ENCODE results near the gene GABRG3.

Gene GABRG3

DNA sequence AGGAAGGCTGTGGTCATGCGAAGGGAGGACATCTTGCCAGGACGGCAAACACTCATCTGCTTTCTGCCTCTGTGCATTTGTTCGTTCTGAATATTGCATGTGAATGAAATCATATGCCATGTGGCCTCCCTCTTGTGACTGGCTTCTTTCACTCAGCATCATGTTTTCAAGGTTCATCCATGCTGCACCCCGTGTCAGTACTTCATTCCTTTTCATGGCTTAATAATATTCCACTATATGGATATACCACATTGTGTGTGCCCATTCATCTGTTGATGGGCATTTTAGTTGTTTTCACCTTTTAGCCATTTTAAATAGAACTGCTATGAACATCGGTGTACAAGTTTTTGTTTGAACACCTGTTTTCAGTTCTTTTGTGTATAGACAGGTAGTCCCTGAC, 118.7 kb downstream of the GABRG3 start:
- TF ChIP-seq SIN3A (IDR thresholded peaks at IDR 0.05; ENCODE audit: borderline replicate concordance, insufficient read depth, low read length) (no peak), POLR2AphosphoS5 (IDR thresholded peaks at IDR 0.05; ENCODE audit: low read depth, low read length) (no peak), FOXP2 (optimal IDR thresholded peaks at IDR 0.05; ENCODE audit: borderline replicate concordance, extremely low read depth, extremely low read length, insufficient read depth) (no peak), TAF1 (IDR thresholded peaks at IDR 0.05; ENCODE audit: borderline replicate concordance, insufficient read depth, low read length) (no peak)
- TF ChIP-seq, protein P1, sequence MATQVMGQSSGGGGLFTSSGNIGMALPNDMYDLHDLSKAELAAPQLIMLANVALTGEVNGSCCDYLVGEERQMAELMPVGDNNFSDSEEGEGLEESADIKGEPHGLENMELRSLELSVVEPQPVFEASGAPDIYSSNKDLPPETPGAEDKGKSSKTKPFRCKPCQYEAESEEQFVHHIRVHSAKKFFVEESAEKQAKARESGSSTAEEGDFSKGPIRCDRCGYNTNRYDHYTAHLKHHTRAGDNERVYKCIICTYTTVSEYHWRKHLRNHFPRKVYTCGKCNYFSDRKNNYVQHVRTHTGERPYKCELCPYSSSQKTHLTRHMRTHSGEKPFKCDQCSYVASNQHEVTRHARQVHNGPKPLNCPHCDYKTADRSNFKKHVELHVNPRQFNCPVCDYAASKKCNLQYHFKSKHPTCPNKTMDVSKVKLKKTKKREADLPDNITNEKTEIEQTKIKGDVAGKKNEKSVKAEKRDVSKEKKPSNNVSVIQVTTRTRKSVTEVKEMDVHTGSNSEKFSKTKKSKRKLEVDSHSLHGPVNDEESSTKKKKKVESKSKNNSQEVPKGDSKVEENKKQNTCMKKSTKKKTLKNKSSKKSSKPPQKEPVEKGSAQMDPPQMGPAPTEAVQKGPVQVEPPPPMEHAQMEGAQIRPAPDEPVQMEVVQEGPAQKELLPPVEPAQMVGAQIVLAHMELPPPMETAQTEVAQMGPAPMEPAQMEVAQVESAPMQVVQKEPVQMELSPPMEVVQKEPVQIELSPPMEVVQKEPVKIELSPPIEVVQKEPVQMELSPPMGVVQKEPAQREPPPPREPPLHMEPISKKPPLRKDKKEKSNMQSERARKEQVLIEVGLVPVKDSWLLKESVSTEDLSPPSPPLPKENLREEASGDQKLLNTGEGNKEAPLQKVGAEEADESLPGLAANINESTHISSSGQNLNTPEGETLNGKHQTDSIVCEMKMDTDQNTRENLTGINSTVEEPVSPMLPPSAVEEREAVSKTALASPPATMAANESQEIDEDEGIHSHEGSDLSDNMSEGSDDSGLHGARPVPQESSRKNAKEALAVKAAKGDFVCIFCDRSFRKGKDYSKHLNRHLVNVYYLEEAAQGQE (IDR thresholded peaks at IDR 0.05; ENCODE audit: insufficient read depth in 1 of 2, low read depth in 2 of 2, low read length in 2 of 2) = no peak

DNA sequence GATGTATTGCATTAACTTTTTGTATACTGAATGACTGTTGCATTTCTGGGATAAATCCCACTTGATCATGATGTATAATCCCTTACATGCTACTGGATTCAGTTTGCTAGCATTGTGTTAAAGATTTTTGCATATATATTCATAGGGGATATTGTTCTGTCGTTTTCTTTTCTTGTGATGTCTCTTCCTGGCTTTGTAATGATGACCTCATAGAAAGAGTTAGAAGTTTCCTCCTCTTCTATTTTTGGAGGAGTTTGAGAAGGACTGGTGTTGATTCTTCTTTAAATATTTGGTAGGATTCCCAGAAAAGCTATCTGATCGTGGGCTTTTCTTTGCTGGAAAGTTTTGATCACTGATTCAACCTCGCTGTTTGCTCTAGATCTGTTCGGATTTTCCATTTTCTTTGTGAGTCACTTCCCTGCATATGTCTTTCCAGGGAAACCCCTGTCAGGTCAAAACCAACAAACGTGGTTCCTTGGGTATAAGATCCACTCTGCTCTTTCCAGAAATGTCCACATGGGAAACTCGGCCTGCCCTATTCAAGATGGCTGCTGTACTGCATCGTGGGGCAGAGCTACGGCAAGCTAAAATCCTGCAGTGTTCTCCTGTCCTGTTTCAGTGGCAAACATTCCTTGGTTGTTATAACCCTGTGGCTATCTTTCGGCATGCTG, 120.4 kb downstream of the GABRG3 start:
- TF ChIP-seq, protein P1 (IDR thresholded peaks at IDR 0.05; ENCODE audit: insufficient read depth in 1 of 2, low read depth in 2 of 2, low read length in 2 of 2) = no peak
- TF ChIP-seq FOXP2 (optimal IDR thresholded peaks at IDR 0.05; ENCODE audit: borderline replicate concordance, extremely low read depth, extremely low read length, insufficient read depth) = no peak
- no peak for TF ChIP-seq POLR2AphosphoS5 (IDR thresholded peaks at IDR 0.05; ENCODE audit: low read depth, low read length)
- no peak for TF ChIP-seq SIN3A (IDR thresholded peaks at IDR 0.05; ENCODE audit: borderline replicate concordance, insufficient read depth, low read length)
- no peak for TF ChIP-seq TAF1 (IDR thresholded peaks at IDR 0.05; ENCODE audit: borderline replicate concordance, insufficient read depth, low read length)

DNA sequence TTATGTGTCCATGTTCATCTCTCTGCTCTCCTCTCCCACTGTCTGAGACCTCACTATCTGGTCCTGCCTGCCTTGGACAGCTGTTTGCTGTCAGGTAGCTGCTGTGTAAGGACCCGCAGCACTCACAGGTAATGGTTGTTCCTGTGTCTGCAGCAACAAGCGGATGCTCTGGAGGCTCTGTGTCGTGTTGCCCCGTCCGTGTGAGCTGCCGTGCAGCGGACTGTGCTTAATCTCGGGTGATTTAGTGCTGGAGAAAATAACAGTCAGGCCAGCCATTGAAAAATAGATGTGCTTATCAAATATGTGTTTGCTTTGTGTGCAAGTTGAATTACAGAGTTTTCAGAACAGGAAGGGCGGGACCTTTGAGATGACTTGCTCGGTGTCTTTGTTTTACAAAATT, 121.4 kb downstream of the GABRG3 start:
- TF ChIP-seq SIN3A (IDR thresholded peaks at IDR 0.05; ENCODE audit: borderline replicate concordance, insufficient read depth, low read length) (no peak), POLR2AphosphoS5 (IDR thresholded peaks at IDR 0.05; ENCODE audit: low read depth, low read length) (no peak), FOXP2 (optimal IDR thresholded peaks at IDR 0.05; ENCODE audit: borderline replicate concordance, extremely low read depth, extremely low read length, insufficient read depth) (no peak), TAF1 (IDR thresholded peaks at IDR 0.05; ENCODE audit: borderline replicate concordance, insufficient read depth, low read length) (no peak)
- TF ChIP-seq, protein P1 (IDR thresholded peaks at IDR 0.05; ENCODE audit: insufficient read depth in 1 of 2, low read depth in 2 of 2, low read length in 2 of 2) = no peak

DNA sequence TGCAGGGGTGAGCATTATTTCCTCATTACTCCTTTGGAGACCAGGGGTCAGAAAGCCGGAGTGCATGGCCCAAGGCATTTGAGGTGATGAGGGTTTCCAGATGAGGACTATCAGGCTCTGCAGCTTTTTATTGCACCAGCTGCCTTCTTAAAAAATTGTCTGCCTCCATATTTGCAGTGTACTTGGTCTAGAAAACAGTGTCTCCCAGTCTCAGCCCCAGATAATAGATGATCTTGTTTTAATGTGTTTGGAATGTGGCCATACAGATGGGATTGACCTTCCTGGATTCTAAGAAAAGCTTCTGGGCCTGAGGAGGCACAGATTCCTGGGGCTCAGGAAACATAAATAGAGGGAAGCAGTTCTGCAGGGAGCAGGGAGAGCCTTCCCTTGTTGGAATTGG, 123.3 kb downstream of the GABRG3 start:
- TF ChIP-seq TAF1 (IDR thresholded peaks at IDR 0.05; ENCODE audit: borderline replicate concordance, insufficient read depth, low read length) = no peak
- TF ChIP-seq, protein P1 (IDR thresholded peaks at IDR 0.05; ENCODE audit: insufficient read depth in 1 of 2, low read depth in 2 of 2, low read length in 2 of 2) = no peak
- TF ChIP-seq FOXP2 (optimal IDR thresholded peaks at IDR 0.05; ENCODE audit: borderline replicate concordance, extremely low read depth, extremely low read length, insufficient read depth) = no peak
- TF ChIP-seq POLR2AphosphoS5 (IDR thresholded peaks at IDR 0.05; ENCODE audit: low read depth, low read length) = no peak
- no peak for TF ChIP-seq SIN3A (IDR thresholded peaks at IDR 0.05; ENCODE audit: borderline replicate concordance, insufficient read depth, low read length)

Data from PFSK-1 (cell line).